ENCODE results near the gene C12orf57.

- no peak for TF ChIP-seq LEF1 (IDR thresholded peaks at IDR 0.05; ENCODE audit: borderline replicate concordance)
- no peak for TF ChIP-seq NFRKB (IDR thresholded peaks at IDR 0.05)
- no peak for TF ChIP-seq FOXA1 (IDR thresholded peaks at IDR 0.05)
- TF ChIP-seq TARDBP (IDR thresholded peaks at IDR 0.05): no peak
- TF ChIP-seq BHLHE40 (IDR thresholded peaks at IDR 0.05; ENCODE audit: borderline replicate concordance): no peak
- TF ChIP-seq SP1 (IDR thresholded peaks at IDR 0.05): no peak
- TF ChIP-seq FOXM1 (IDR thresholded peaks at IDR 0.05; ENCODE audit: borderline replicate concordance): no peak
- TF ChIP-seq SUZ12 (IDR thresholded peaks at IDR 0.05): no peak
These were observed 11.1 kb upstream of the C12orf57 start for GRCh38 chr12:6932766-6933165.

All from HEK293T (cell line).